ENCODE data around the gene HINT2.

HINT2 gene

DNA sequence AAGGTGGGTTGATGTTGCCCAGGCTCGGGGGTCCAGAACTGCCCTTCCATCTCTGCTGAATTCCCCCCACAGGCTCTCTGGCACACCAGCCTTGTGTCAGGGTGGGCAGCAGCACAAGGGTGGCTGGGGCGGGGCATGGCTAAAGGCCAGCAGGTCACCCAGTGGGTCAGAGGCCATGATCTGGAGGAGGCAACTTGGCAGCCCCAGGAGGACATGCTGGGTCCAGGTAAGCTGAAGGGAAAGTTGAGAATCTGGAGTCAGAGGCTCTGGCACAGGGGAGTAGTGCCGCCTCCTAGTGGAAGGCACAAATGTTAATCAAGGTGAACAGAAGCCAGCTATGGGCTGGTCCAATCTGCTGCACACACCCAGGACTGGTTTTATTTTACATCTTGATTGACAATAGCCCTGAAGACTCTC, 20.4 kb upstream of the HINT2 start:
- Histone ChIP-seq H3K4me3 (ENCODE audit: low read length) (no peak overlapping the region), H3K27me3 (ENCODE audit: control insufficient read depth, insufficient read depth, low read length) (no peaks in the 10 kb centered on the region), H3K36me3 (ENCODE audit: control insufficient read depth, insufficient read depth, low read length) (no peaks in the 10 kb centered on the region), H3K9ac (ENCODE audit: low read length) (no peak overlapping the region), H3K9me3 (ENCODE audit: control insufficient read depth, low read length) (no peaks in the 10 kb centered on the region), H3K4me1 (ENCODE audit: control insufficient read depth, insufficient read depth, low read length) (peaks cover 44% of the 10 kb centered on the region)

DNA sequence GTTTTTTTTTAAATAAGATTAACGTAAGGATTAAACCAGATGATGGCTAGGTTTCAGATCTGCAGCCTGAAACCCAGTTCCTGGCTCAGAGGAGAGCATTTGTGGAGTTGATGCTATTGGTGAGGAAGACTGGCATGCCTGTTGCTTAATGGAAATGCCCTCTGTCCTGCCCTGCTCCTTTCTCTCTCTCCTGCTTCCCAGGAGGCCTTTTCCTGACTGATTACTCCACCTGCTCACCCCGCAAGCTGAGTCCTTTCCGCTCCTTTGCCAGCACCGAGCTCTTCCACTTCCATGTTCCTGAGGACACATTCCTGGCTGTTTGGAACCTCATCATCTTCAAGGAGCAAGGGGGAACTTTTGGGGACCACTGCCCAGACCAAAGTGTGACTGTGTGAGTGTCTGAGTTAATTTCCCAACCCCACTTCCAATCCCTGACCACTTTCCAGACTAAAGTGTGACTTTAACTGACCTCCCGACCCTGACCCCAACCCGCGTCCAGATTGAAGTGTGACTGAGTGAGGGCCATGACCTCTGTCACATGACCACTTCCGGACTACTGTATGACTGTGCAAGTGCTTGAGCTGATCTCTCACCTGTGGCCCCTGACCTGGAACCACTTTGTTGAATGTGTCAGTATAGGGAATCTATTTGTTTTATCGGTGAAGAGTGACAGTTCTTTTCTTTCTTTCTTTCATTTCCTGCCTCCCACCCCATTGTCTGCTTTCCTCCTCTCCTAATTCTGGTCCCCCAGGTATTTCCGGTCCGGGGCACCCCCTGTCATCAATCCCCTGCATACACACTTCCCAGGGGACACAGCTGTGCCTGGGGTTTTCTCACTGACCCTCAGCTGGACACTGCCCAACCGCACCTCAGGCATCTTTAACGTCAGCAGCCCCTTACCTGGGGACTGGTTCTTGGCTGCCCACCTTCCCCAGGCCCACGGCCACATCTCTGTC, 19.7 kb upstream of the HINT2 start:
- Histone ChIP-seq H3K4me1 (ENCODE audit: control insufficient read depth, insufficient read depth, low read length) (peaks cover 51% of the 10 kb centered on the region), H3K36me3 (ENCODE audit: control insufficient read depth, insufficient read depth, low read length) (no peaks in the 10 kb centered on the region), H3K9ac (ENCODE audit: low read length) (peak overlapping the region; percentile 57), H3K27me3 (ENCODE audit: control insufficient read depth, insufficient read depth, low read length) (no peaks in the 10 kb centered on the region), H3K9me3 (ENCODE audit: control insufficient read depth, low read length) (no peaks in the 10 kb centered on the region), H3K4me3 (ENCODE audit: low read length) (no peak overlapping the region)

DNA sequence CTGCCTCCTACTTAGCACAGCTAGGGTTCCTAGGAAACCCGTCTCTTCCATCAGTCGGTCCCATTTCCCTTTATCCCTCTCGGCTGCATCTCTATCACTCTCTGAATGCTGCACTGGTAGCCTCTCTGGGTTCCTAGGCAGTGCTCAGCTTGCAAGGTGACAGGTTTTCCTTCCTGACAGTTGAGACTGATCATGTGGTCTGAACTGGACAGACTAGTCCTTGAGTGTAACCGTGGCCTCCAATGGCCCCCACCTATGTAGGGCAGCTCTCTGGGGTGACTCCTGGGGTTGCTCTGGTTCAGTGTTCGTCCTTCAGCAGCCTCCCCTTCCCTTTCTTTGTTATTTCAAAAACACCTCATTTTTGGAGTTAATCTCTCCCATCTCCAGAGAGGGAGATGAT, 18.0 kb upstream of the HINT2 start:
- Histone ChIP-seq H3K4me1 (ENCODE audit: control insufficient read depth, insufficient read depth, low read length) (peaks cover 58% of the 10 kb centered on the region), H3K9ac (ENCODE audit: low read length) (peak overlapping the region; percentile 57), H3K27me3 (ENCODE audit: control insufficient read depth, insufficient read depth, low read length) (no peaks in the 10 kb centered on the region), H3K36me3 (ENCODE audit: control insufficient read depth, insufficient read depth, low read length) (no peaks in the 10 kb centered on the region), H3K4me3 (ENCODE audit: low read length) (no peak overlapping the region), H3K9me3 (ENCODE audit: control insufficient read depth, low read length) (no peaks in the 10 kb centered on the region)

DNA sequence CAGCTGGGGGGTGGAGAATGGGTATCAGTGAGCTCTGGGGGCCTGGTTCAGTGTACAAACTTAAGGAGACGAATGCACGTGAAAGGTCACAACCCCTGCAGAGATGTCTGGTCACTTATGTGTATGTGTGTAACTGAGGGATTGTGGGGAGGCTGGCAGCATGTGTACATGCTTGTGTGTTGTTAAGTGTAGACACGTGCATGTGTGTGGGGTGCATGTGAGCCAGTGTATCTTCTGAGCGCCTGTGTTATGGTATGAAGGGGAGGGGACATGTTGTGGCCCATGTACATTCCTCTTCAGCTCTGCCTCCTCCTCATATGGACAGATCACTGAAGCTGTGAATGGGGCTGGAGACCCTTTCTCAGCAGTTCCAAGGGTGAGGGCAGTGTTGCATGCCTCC, 16.2 kb upstream of the HINT2 start:
- H3K9me3 ChIP-seq (ENCODE audit: control insufficient read depth, low read length), result no peaks in the 10 kb centered on the region
- peaks cover 63% of the 10 kb centered on the region for H3K4me1 ChIP-seq (ENCODE audit: control insufficient read depth, insufficient read depth, low read length)
- no peaks in the 10 kb centered on the region for H3K27me3 ChIP-seq (ENCODE audit: control insufficient read depth, insufficient read depth, low read length)
- no peak overlapping the region for H3K9ac ChIP-seq (ENCODE audit: low read length)
- no peaks in the 10 kb centered on the region for H3K36me3 ChIP-seq (ENCODE audit: control insufficient read depth, insufficient read depth, low read length)
- no peak overlapping the region for H3K4me3 ChIP-seq (ENCODE audit: low read length)

DNA sequence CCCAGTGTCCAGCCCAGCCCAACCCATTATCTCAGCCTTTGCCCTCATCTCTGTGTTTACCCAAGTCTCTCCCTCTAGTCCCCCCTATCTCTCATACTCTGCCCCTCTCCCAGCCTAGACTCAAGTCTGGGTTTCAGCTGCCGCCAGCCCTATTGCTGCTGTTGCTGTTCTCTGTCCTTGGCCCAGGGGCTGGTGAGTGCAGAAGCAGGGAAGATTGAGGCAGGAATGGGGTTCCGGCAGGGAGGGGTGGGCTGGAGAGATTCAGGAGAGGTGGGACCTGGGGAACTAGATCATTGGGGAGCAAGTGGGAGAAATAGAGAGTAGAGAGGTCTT, 14.9 kb upstream of the HINT2 start:
- H3K27me3 ChIP-seq (ENCODE audit: control insufficient read depth, insufficient read depth, low read length), result no peaks in the 10 kb centered on the region
- peaks cover 53% of the 10 kb centered on the region for H3K4me1 ChIP-seq (ENCODE audit: control insufficient read depth, insufficient read depth, low read length)
- no peaks in the 10 kb centered on the region for H3K36me3 ChIP-seq (ENCODE audit: control insufficient read depth, insufficient read depth, low read length)
- peak overlapping the region; percentile 38 for H3K4me3 ChIP-seq (ENCODE audit: low read length)
- no peaks in the 10 kb centered on the region for H3K9me3 ChIP-seq (ENCODE audit: control insufficient read depth, low read length)
- peak overlapping the region; percentile 90 for H3K9ac ChIP-seq (ENCODE audit: low read length)

DNA sequence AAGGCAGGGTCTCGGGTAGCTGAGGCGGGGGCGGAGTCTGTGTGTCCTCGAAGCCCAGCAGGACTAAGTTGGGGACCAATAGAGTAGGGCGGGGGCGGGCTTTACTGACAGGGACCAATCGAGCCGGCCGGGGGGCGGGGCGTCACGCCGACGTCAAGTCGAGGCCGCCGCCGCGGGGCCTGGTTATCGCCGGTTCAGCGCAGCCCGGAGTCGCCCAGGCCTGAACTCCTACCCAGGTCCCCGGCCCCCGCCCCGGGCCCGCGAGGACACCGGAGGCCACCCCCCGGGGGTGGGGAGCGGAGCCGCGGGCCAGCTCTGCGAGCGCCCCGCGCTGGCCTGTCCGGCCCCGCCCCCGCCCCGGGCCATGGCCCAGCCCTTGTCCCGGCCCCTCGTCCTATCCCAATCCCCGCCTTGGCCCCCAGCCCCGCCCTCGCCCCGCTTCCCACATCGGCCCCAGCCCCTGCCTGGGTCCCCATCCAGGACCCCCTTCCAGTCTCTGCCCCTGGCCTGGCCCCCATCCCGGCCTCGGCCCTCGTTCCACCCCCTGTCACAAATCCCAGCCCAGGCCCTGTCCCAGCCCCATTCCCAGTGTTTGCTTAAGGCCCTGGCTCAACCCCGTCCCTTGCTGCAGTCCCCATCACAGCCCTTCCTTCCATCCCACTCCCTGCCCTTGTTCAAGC, 14.4 kb upstream of the HINT2 start, which contains the start of gene TMEM8B:
TMEM8B (plus strand) TSS at position 145 of the 680 bp plus-strand sequence; CDS start at position 365, 220 bp downstream.
- peaks cover 48% of the 10 kb centered on the region for H3K4me1 ChIP-seq (ENCODE audit: control insufficient read depth, insufficient read depth, low read length)
- peak within 1 kb of the TSS; percentile 65 for H3K4me3 ChIP-seq (ENCODE audit: low read length)
- no peaks in the 10 kb centered on the region for H3K9me3 ChIP-seq (ENCODE audit: control insufficient read depth, low read length)
- peak within 1 kb of the TSS; percentile 90 for H3K9ac ChIP-seq (ENCODE audit: low read length)
- H3K36me3 ChIP-seq (ENCODE audit: control insufficient read depth, insufficient read depth, low read length), result no peaks in the 10 kb centered on the region
- H3K27me3 ChIP-seq (ENCODE audit: control insufficient read depth, insufficient read depth, low read length), result no peaks in the 10 kb centered on the region

DNA sequence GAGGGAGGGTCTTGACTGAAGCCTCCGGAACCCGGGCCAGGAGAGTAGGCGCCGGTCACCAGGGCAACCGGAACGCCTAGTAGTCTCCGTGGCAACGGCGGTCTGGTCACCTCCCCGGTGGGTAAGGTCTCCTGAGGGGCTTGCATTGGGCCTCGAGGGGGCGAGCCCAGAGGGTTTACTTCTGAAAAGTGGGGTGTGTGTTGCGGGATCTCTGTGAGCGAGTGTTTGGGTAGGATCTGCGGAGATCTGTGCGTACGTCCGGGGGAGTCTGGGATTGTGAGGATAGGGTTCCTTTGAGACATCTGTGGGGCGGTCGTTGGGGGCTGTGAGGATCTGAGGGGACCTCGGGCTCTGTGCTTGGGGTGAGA, 13.9 kb upstream of the HINT2 start, which contains the start of gene FAM221B:
FAM221B (minus strand) TSS at position 17 of the 368 bp plus-strand sequence. CDS start 2,571 bp downstream, outside the sequence.
- no peaks in the 10 kb centered on the region for H3K36me3 ChIP-seq (ENCODE audit: control insufficient read depth, insufficient read depth, low read length)
- peaks cover 43% of the 10 kb centered on the region for H3K4me1 ChIP-seq (ENCODE audit: control insufficient read depth, insufficient read depth, low read length)
- peak within 1 kb of the TSS; percentile 90 for H3K9ac ChIP-seq (ENCODE audit: low read length)
- no peaks in the 10 kb centered on the region for H3K9me3 ChIP-seq (ENCODE audit: control insufficient read depth, low read length)
- H3K4me3 ChIP-seq (ENCODE audit: low read length), result peak within 1 kb of the TSS; percentile 65
- no peaks in the 10 kb centered on the region for H3K27me3 ChIP-seq (ENCODE audit: control insufficient read depth, insufficient read depth, low read length)

DNA sequence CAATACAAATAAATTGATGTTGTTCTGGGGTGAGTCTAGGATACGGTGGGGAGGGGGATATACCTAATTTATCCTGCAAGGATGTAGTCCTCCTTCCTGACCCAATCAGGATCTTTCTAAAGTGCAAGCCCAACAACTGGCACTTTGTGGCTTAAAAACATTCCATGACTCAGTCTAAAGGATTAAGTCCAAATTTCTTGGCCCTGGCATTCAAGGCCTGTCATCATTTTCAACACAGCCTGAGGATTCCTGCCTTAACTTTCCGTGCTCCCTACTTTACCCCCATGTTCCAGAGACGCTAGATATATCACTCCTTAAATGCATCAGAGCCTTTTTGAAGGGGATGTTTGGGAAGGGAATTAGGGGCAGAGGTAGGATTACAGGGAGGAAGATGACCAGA, 12.6 kb upstream of the HINT2 start:
- Histone ChIP-seq H3K36me3 (ENCODE audit: control insufficient read depth, insufficient read depth, low read length) (no peaks in the 10 kb centered on the region), H3K9me3 (ENCODE audit: control insufficient read depth, low read length) (no peaks in the 10 kb centered on the region), H3K4me1 (ENCODE audit: control insufficient read depth, insufficient read depth, low read length) (peaks cover 32% of the 10 kb centered on the region), H3K4me3 (ENCODE audit: low read length) (no peak overlapping the region), H3K27me3 (ENCODE audit: control insufficient read depth, insufficient read depth, low read length) (no peaks in the 10 kb centered on the region), H3K9ac (ENCODE audit: low read length) (no peak overlapping the region)

DNA sequence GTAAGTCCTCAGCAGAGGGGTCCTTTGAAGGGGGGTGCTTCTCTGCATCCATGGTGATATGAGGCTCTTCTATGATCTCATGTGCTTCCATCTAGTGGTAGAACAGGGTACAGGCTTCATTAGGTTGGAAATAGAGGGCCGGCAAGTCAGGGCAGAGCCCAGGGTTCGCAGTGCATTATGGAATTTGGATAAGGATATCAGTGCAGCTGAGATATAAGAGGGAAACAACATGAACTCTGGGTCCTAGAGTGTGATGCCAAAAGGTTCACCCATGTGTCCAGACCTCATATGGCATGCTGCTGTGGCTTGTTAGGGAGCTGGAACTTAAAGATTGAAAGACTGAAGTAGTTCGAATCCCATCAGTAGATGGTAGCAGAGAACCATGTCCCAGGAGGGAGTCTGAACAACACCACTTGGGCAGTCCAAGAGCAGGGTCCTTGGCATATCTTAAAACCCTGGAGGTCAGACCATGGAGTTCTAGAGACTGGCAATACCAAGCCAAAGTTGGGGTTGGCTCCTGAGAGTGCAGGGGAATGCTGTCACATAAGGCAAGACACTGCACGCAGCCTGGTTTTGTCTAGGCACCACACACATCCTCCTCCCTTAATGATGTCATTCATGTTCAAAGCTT, 11.3 kb upstream of the HINT2 start:
- Histone ChIP-seq H3K9ac (ENCODE audit: low read length) (no peak overlapping the region), H3K27me3 (ENCODE audit: control insufficient read depth, insufficient read depth, low read length) (no peaks in the 10 kb centered on the region), H3K36me3 (ENCODE audit: control insufficient read depth, insufficient read depth, low read length) (no peaks in the 10 kb centered on the region), H3K4me1 (ENCODE audit: control insufficient read depth, insufficient read depth, low read length) (peaks cover 24% of the 10 kb centered on the region), H3K4me3 (ENCODE audit: low read length) (no peak overlapping the region), H3K9me3 (ENCODE audit: control insufficient read depth, low read length) (no peaks in the 10 kb centered on the region)

DNA sequence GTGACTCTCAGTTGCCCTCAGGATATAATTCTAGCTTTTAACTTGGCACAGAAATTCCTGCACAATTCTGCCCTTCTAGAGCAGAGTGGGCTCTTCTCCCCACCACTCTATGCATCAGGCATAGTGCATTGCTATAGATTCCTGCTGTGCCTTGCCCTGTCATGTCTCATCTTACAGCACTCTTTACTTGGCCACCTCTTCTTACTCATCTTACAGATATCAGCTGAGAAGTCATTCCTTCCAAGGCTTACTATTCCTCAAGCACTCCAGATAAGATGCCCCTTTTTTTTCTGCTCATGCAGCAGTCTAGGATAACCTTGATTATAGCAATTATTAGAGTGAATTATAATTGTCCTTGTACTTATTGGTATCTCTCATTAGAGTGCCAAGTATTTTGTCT, 8.1 kb upstream of the HINT2 start:
- Histone ChIP-seq H3K4me1 (ENCODE audit: control insufficient read depth, insufficient read depth, low read length) (peaks cover 9% of the 10 kb centered on the region), H3K9ac (ENCODE audit: low read length) (no peak overlapping the region), H3K36me3 (ENCODE audit: control insufficient read depth, insufficient read depth, low read length) (no peaks in the 10 kb centered on the region), H3K27me3 (ENCODE audit: control insufficient read depth, insufficient read depth, low read length) (no peaks in the 10 kb centered on the region), H3K9me3 (ENCODE audit: control insufficient read depth, low read length) (no peaks in the 10 kb centered on the region), H3K4me3 (ENCODE audit: low read length) (no peak overlapping the region)

DNA sequence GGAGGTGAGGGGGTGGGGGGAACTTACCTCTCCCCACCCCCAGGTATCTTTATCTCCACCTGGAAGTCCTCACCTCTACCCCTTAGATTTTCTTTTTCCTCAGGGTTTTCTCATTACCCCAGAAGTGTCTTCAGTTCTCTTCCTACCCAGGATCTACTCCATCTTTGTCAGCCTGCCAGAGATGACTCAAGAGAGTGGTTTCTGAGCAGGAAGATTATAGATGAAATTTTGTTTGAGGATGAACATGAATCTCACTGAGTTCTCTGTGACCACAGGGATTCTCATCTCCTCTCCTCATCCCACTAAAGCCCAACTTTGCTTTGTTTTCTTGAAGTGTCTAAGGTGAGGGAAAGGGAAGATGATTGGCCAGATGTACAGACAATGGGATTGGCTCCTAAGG, 5.2 kb upstream of the HINT2 start:
- no peaks in the 10 kb centered on the region for H3K9me3 ChIP-seq (ENCODE audit: control insufficient read depth, low read length)
- H3K9ac ChIP-seq (ENCODE audit: low read length), result no peak overlapping the region
- H3K4me1 ChIP-seq (ENCODE audit: control insufficient read depth, insufficient read depth, low read length), result no peaks in the 10 kb centered on the region
- no peaks in the 10 kb centered on the region for H3K27me3 ChIP-seq (ENCODE audit: control insufficient read depth, insufficient read depth, low read length)
- H3K4me3 ChIP-seq (ENCODE audit: low read length), result no peak overlapping the region
- H3K36me3 ChIP-seq (ENCODE audit: control insufficient read depth, insufficient read depth, low read length), result no peaks in the 10 kb centered on the region

DNA sequence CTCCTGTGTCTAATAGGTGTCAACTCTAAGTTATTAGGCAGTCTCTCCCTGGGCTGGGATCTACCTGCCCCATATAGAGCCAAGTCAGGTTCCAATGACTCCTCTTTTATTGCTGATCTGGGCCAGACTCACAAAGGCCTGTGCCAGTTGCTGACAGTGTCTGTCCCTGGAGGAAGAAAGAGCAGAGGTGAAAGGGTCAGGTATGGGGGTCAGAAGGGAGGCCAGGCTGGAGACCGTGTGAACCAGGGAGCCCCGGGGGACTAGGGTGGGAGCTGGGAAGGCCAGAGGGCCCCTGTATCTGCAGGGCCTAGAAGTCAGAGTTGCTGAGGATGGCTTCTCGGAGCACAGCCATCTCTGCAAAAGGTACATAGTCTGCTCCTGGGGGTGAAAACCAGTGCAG, 3.5 kb upstream of the HINT2 start:
- peaks cover 10% of the 10 kb centered on the region for H3K4me1 ChIP-seq (ENCODE audit: control insufficient read depth, insufficient read depth, low read length)
- H3K4me3 ChIP-seq (ENCODE audit: low read length), result no peak overlapping the region
- no peaks in the 10 kb centered on the region for H3K9me3 ChIP-seq (ENCODE audit: control insufficient read depth, low read length)
- no peaks in the 10 kb centered on the region for H3K27me3 ChIP-seq (ENCODE audit: control insufficient read depth, insufficient read depth, low read length)
- H3K36me3 ChIP-seq (ENCODE audit: control insufficient read depth, insufficient read depth, low read length), result no peaks in the 10 kb centered on the region
- H3K9ac ChIP-seq (ENCODE audit: low read length), result no peak overlapping the region

All from mucosa of stomach (tissue), 1 donor.